CD8-positive, alpha-beta memory T cell (primary cell): ENCODE results near the gene GJA3. TPM values are rescaled to one million over a fixed set of nuclear protein-coding genes. Genes with fewer than 3 reads are reported as not detected.

Experiments
- CTCF ChIA-PET: fragments of 350-600 bp; sonication (Branson Sonifier 250); formaldehyde crosslinking; loops from one replicate; lab custom pipeline; 2021; ENCODE audit warnings: antibody characterized with exemption; lab: Charles Lee
- POLR2A ChIA-PET: fragments of 350-600 bp; sonication (Branson Sonifier 250); formaldehyde crosslinking; loops from one replicate; lab custom pipeline; 2021; ENCODE audit warnings: antibody characterized with exemption; lab: Charles Lee
- DNase-seq, 5 donors: peaks; one replicate each; pipeline versions ENCODE4 v3.0.0 to v3.0.0-alpha.2; 2020 to 2022; ENCODE audit warnings: mixed read lengths in 1 of 5
- H3K27ac ChIP-seq: one replicate; pipeline ENCODE4 v1.7.0; 2013; ENCODE audit warnings: low read depth, mild to moderate bottlenecking, low read length, moderate library complexity
- H3K27me3 ChIP-seq: 2 replicates; pipeline ENCODE4 v1.7.0; 2013; ENCODE audit warnings: low read length, mild to moderate bottlenecking; ENCODE audit not compliant: insufficient read depth, poor library complexity, severe bottlenecking
- H3K36me3 ChIP-seq: 2 replicates; pipeline ENCODE4 v1.7.0; 2013; ENCODE audit warnings: mild to moderate bottlenecking, low read length, moderate library complexity; ENCODE audit not compliant: insufficient read depth
- H3K4me1 ChIP-seq: 2 replicates; pipeline ENCODE4 v1.7.0; 2013; ENCODE audit warnings: mild to moderate bottlenecking, low read length, moderate library complexity; ENCODE audit not compliant: insufficient read depth
- H3K4me3 ChIP-seq: 2 replicates; pipeline ENCODE4 v1.7.0; 2013; ENCODE audit warnings: mild to moderate bottlenecking, low read length
- H3K9me3 ChIP-seq: 2 replicates; pipeline ENCODE4 v1.7.0; 2013; ENCODE audit warnings: mild to moderate bottlenecking, low read length
- H3K27ac Mint-ChIP-seq, 8 donors: one replicate each; pipeline ENCODE4 v1.8.0; 2020 to 2021; ENCODE audit warnings: mixed read lengths in 8 of 8, mild to moderate bottlenecking in 6 of 8, inconsistent platforms in 3 of 8, moderate library complexity in 3 of 8
- H3K27me3 Mint-ChIP-seq, 2 donors: one replicate each; pipeline ENCODE4 v1.8.0; 2020 to 2021; ENCODE audit warnings: mixed read lengths in 2 of 2, mild to moderate bottlenecking in 1 of 2, moderate library complexity in 1 of 2
- H3K36me3 Mint-ChIP-seq, 3 donors: one replicate each; pipeline ENCODE4 v1.8.0; 2020 to 2021; ENCODE audit warnings: mixed read lengths in 3 of 3, inconsistent platforms in 1 of 3, mild to moderate bottlenecking in 1 of 3
- H3K4me1 Mint-ChIP-seq, 3 donors: one replicate each; pipeline ENCODE4 v1.8.0; 2020 to 2021; ENCODE audit warnings: mixed read lengths in 3 of 3, inconsistent platforms in 1 of 3, mild to moderate bottlenecking in 1 of 3
- H3K4me3 Mint-ChIP-seq, 7 donors: one replicate each; pipeline ENCODE4 v1.8.0; 2020 to 2021; ENCODE audit warnings: mixed read lengths in 7 of 7, mild to moderate bottlenecking in 6 of 7, moderate library complexity in 4 of 7, inconsistent platforms in 2 of 7
- H3K9me3 Mint-ChIP-seq, 5 donors: one replicate each; pipeline ENCODE4 v1.8.0; 2020 to 2022; ENCODE audit warnings: mixed read lengths in 5 of 5, mild to moderate bottlenecking in 3 of 5, moderate library complexity in 2 of 5, inconsistent platforms in 1 of 5
- polyA plus RNA-seq: library from polyadenylated mRNA; unstranded; fragments of 300-500 nt; fragmentation: Illumina TruSeq; gene quantifications from one replicate; pipeline ENCODE4 v1.2.3, GENCODE V29; 2021
- total RNA-seq, 2 experiments: library from RNA; stranded (reverse); gene quantifications; one replicate each; pipeline ENCODE4 v1.2.3, GENCODE V29; 2021

GJA3 gene
- total and polyA plus RNA-seq, 3 experiments from 2014 or later = 0.09 to 1.0 (median 0.85) TPM

DNA sequence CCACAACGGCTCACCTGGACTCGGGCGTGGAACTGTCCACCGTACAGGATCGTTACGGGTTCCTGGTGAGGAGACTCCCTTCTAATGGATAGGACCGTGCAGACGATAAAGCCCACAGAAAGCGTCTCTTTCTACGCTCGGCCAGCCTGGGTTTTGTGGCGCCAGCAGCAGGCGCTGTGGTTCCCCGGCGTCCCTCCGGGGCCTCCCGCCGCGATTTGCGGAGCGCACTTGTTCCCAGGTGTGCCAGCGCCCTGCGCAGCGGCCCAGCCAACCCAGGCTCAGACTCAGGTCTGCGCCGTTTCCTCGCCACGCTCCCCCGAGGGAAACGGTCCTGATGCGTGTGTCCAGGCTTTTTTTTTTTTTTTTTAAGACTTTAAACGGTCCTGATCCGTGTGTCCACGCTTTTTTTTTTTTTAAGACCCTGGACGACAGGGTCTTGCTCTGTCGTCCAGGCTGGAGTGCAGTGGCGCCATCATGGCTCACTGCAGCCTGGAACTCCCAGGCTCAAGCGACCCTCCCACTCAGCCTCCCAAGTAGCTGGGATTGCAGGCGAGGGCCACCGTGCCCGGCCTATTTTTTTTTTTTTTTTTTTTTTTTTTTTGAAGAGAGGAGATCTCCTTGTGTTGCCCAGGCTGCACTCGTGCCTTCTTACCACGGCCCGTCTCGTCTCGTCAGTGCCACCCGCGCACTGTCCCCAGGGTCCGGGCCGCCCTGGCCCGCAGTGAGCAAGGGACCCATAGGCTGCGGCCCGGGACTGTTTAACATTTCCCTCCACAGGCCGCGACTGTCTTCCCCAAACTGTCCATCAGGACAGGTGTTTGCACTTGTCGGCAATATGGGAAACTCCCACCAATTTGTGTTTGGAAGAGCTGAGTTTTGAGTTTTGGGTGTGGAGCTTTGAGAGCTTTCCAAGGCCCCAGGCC is 23.8 kb downstream of the GJA3 start:
- peak overlapping the region in 3 of 7 donors; percentile 23 to 40 (median 34) for H3K4me3 Mint-ChIP-seq
- H3K4me3 ChIP-seq = no peak overlapping the region
- no peaks in the 10 kb centered on the region for H3K9me3 ChIP-seq
- H3K9me3 Mint-ChIP-seq = no peaks in the 10 kb centered on the region
- no peaks in the 10 kb centered on the region for H3K36me3 ChIP-seq
- peaks cover 0 to 11% (median 1%) of the 10 kb centered on the region in 3 donors for H3K4me1 Mint-ChIP-seq
- POLR2A ChIA-PET = no interaction called here
- peak in 1 of 5 donors; percentile 38 for DNase-seq
- H3K27me3 Mint-ChIP-seq = peaks cover 31 to 65% of the 10 kb centered on the region in 2 donors
- CTCF ChIA-PET = no interaction called here
- H3K27me3 ChIP-seq = peaks cover 11% of the 10 kb centered on the region
- no peaks in the 10 kb centered on the region for H3K4me1 ChIP-seq
- H3K36me3 Mint-ChIP-seq = no peaks in the 10 kb centered on the region
- no peak overlapping the region for H3K27ac ChIP-seq
- H3K27ac Mint-ChIP-seq = no peak overlapping the region

DNA sequence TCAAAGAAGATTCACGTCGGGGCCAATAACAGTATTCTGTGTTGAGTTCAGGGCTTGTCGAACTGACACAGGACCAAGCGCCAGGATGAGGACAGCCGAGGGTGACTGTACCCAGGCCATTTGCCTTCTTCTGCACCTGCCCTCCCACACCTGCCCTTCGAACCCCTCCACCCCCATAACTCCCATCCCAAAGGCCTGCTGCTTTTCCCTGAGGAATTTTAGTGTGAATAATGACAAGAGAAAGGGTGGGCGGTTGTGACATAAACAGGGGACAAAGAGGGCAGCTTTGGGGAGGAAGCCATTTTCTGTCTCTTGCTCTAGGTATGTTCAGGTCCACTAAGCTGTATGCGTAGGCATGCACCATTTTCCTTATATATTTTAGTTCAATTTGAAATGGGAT is 26.1 kb downstream of the GJA3 start:
- Mint-ChIP-seq H3K36me3 (no peaks in the 10 kb centered on the region), H3K9me3 (no peaks in the 10 kb centered on the region), H3K27ac (no peak overlapping the region), H3K4me3 (no peak overlapping the region), H3K27me3 (peaks cover 22 to 45% of the 10 kb centered on the region in 2 donors), H3K4me1 (peaks cover 0 to 6% (median 1%) of the 10 kb centered on the region in 3 donors)
- H3K4me1 ChIP-seq = no peaks in the 10 kb centered on the region
- no peaks in the 10 kb centered on the region for H3K9me3 ChIP-seq
- peaks cover 11% of the 10 kb centered on the region for H3K27me3 ChIP-seq
- H3K4me3 ChIP-seq = no peak overlapping the region
- ChIA-PET POLR2A (no interaction called here), CTCF (interaction anchor here (0.6 to 1.0 kb wide), 2 partner anchors 16 to 39 kb away, joined by 3 read pairs; no protein-coding TSS in a partner anchor)
- H3K36me3 ChIP-seq = no peaks in the 10 kb centered on the region
- DNase-seq = no peak
- H3K27ac ChIP-seq = no peak overlapping the region

DNA sequence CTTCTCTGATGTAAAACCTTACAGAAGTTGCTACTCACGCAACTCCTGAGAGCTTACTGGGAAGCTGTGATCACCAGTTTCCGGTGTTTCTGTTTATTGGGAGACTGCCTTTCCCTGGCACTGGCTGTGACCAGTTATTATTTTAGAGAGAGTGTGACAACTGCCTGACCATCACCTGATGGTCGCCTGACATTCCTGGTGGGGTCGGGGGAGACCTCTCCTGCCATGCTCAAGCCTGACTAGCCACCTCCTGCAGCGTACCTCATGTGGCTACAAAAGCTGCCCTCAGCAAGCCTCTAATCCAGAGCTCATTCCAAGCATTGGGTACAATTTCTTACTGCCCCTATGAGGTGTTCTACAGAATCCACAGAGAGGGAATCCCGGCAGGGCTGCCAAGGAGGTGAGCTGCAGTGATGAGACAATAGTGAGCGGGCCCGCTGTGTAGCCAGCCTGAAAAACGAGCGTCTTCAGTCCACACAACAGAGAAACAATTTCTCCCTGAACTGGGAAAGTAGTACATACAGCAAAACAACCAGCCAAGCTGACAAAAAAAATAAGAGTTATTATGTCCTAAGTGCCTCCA is 28.7 kb downstream of the GJA3 start:
- peaks cover 16 to 26% of the 10 kb centered on the region in 2 donors for H3K27me3 Mint-ChIP-seq
- no peak overlapping the region for H3K4me3 ChIP-seq
- H3K9me3 ChIP-seq = no peaks in the 10 kb centered on the region
- H3K4me3 Mint-ChIP-seq = no peak overlapping the region
- H3K4me1 Mint-ChIP-seq = peaks cover 5 to 13% (median 6%) of the 10 kb centered on the region in 3 donors
- H3K36me3 Mint-ChIP-seq = no peaks in the 10 kb centered on the region
- peaks cover 8% of the 10 kb centered on the region for H3K4me1 ChIP-seq
- peaks cover 20% of the 10 kb centered on the region for H3K27me3 ChIP-seq
- no peak for DNase-seq
- H3K27ac ChIP-seq = no peak overlapping the region
- H3K36me3 ChIP-seq = no peaks in the 10 kb centered on the region
- POLR2A ChIA-PET = no interaction called here
- no peaks in the 10 kb centered on the region for H3K9me3 Mint-ChIP-seq
- H3K27ac Mint-ChIP-seq = no peak overlapping the region
- CTCF ChIA-PET = no interaction called here

DNA sequence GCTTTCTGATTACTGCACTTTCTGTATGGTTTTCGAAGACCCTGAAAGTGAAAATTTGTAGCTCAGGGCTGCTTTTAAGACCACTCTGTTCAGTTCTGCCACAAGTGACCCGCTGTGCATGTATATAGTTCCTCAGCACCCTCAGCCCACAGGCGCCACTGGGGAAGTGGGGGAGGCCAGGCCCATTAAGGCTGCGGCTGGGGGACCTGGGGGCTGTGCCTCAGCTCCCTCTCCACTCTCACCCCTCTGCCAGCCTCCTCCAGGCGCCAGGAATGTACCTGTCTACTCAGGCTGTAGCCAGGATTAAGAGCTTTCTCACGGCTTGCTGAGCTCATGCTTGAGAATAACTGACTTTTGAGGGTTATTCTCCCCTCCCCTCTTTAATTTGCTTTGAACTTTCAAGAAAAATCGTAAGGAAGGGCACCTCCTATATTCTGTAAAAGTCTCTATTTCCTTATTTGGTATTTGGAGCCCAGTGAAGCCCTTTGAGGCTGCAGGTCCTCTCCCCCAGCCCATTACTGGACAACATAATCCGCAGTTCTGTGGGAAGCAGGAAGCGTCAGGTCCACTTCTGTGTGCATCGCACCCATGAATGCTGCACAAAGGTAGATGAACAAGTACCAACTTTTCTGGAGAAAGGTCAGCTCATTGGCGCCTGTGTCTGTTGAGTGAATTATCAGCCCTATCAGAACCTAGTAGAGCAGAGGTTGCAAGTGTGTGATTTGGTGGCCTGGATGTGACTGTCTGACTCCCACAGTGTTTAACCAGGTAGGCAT is 29.6 kb downstream of the GJA3 start:
- Mint-ChIP-seq H3K27ac (no peak overlapping the region), H3K36me3 (no peaks in the 10 kb centered on the region), H3K27me3 (peaks cover 9 to 21% of the 10 kb centered on the region in 2 donors), H3K9me3 (no peaks in the 10 kb centered on the region), H3K4me1 (peaks cover 4 to 6% (median 6%) of the 10 kb centered on the region in 3 donors), H3K4me3 (no peak overlapping the region)
- ChIA-PET POLR2A (no interaction called here), CTCF (interaction anchor here (1.3 to 1.4 kb wide), 2 partner anchors 33 to 190 kb away, joined by 4 read pairs; no protein-coding TSS in a partner anchor)
- Histone ChIP-seq H3K36me3 (no peaks in the 10 kb centered on the region), H3K4me1 (peaks cover 8% of the 10 kb centered on the region), H3K9me3 (no peaks in the 10 kb centered on the region), H3K27me3 (peaks cover 15% of the 10 kb centered on the region), H3K27ac (no peak overlapping the region), H3K4me3 (no peak overlapping the region)
- DNase-seq = no peak

DNA sequence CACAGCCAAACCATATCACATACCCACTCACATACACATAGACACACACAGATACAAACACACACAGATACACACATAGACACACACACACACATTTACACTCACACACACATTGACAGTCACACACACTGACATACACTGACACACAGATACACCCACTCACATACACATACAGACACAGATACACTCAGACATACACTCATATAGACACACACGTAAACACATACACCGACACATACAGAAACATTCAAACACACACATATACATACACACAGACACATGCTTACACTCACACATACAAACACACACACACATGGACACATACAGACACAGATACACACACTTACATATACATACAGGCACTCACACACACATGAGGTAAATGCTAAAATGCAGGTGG is 30.2 kb downstream of the GJA3 start:
- Histone ChIP-seq H3K27me3 (peaks cover 15% of the 10 kb centered on the region), H3K4me3 (no peak overlapping the region), H3K9me3 (no peaks in the 10 kb centered on the region), H3K27ac (no peak overlapping the region), H3K4me1 (peaks cover 8% of the 10 kb centered on the region), H3K36me3 (no peaks in the 10 kb centered on the region)
- Mint-ChIP-seq H3K27me3 (peaks cover 11 to 24% of the 10 kb centered on the region in 2 donors), H3K27ac (no peak overlapping the region), H3K4me3 (no peak overlapping the region), H3K4me1 (peaks cover 4 to 6% (median 6%) of the 10 kb centered on the region in 3 donors), H3K36me3 (no peaks in the 10 kb centered on the region), H3K9me3 (no peaks in the 10 kb centered on the region)
- POLR2A ChIA-PET = no interaction called here
- CTCF ChIA-PET = interaction anchor here (1.3 to 1.4 kb wide), 2 partner anchors 33 to 190 kb away, joined by 4 read pairs; no protein-coding TSS in a partner anchor
- no peak for DNase-seq

DNA sequence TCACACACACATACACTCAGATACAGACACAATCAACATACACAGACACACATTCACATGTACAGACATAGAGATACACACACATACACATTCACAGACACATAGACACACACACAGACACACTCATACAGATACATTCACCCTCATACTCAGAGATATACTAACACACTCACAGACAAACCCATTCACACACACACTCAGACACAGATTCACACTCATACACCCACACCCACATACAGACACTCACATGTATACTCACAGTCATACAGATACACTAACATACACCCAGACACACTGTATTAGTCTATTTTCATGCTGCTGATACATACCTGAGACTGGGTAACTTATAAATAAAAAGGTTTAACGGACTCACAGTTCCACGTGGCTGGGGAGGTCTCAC is 30.8 kb downstream of the GJA3 start:
- CTCF ChIA-PET = interaction anchor here (1.3 to 1.4 kb wide), 2 partner anchors 34 to 189 kb away, joined by 4 read pairs; no protein-coding TSS in a partner anchor
- H3K9me3 Mint-ChIP-seq = no peaks in the 10 kb centered on the region
- H3K4me1 Mint-ChIP-seq = peaks cover 4 to 6% (median 6%) of the 10 kb centered on the region in 3 donors
- Histone ChIP-seq H3K4me3 (no peak overlapping the region), H3K36me3 (no peaks in the 10 kb centered on the region), H3K9me3 (no peaks in the 10 kb centered on the region), H3K27me3 (peaks cover 15% of the 10 kb centered on the region), H3K27ac (no peak overlapping the region), H3K4me1 (peaks cover 8% of the 10 kb centered on the region)
- H3K27me3 Mint-ChIP-seq = peaks cover 9 to 26% of the 10 kb centered on the region in 2 donors
- no peak overlapping the region for H3K27ac Mint-ChIP-seq
- no peaks in the 10 kb centered on the region for H3K36me3 Mint-ChIP-seq
- no peak for DNase-seq
- POLR2A ChIA-PET = no interaction called here
- no peak overlapping the region for H3K4me3 Mint-ChIP-seq

DNA sequence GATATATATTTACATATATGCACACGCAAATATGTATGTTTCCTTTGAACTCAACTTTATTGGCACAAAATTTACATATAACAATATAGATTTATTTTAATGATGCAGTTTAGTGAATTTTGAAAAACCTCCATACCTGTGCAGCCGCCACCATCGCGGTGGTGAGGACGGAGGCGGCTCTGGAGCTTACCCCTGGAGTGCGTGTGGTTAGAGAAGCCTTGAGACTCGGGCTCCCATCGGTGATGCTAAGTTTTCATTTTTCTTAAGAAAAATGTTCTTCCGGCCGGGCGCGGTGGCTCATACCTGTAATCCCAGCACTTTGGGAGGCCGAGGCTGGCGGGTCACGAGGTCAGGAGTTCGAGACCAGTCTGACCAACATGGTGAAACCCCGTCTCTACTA is 31.8 kb downstream of the GJA3 start:
- H3K36me3 ChIP-seq = no peaks in the 10 kb centered on the region
- H3K4me3 Mint-ChIP-seq = peak overlapping the region; percentile 23 to 73 (median 68)
- H3K27ac ChIP-seq = no peak overlapping the region
- H3K4me1 ChIP-seq = peaks cover 8% of the 10 kb centered on the region
- ChIA-PET POLR2A (no interaction called here), CTCF (interaction anchor here (0.6 to 3.6 kb wide), 4 partner anchors 9 to 66 kb away, joined by 3 to 32 read pairs (median 4); no protein-coding TSS in a partner anchor)
- peak overlapping the region; percentile 63 for H3K4me3 ChIP-seq
- H3K27ac Mint-ChIP-seq = no peak overlapping the region
- DNase-seq = no peak
- no peaks in the 10 kb centered on the region for H3K36me3 Mint-ChIP-seq
- H3K9me3 ChIP-seq = no peaks in the 10 kb centered on the region
- H3K9me3 Mint-ChIP-seq = no peaks in the 10 kb centered on the region
- peaks cover 15% of the 10 kb centered on the region for H3K27me3 ChIP-seq
- H3K4me1 Mint-ChIP-seq = peaks cover 4 to 6% (median 6%) of the 10 kb centered on the region in 3 donors
- peaks cover 10 to 33% of the 10 kb centered on the region in 2 donors for H3K27me3 Mint-ChIP-seq
